Bronchial epithelial cell (primary cell): ENCODE results near the gene OPCML. TPM values are rescaled to one million over a fixed set of nuclear protein-coding genes. Genes with fewer than 3 reads are reported as not detected.
"Not testable (repeated sequence)": the region's sequence is repeated elsewhere in the genome, so short reads cannot be mapped to it uniquely, and the experiment has no call there.

Experiments
- DNase-seq: peaks from one replicate; pipeline ENCODE4 v3.0.0-alpha.2; 2010; ENCODE audit warnings: low read depth
- FAIRE-seq: peaks from 2 replicates; lab custom pipeline; 2011; peaks lifted over from hg19 to GRCh38; lab: Jason Lieb, UNC
- H3K27me3 ChIP-seq: 2 replicates; pipeline ENCODE4 v1.5.1; 2011; ENCODE audit warnings: low read length; ENCODE audit not compliant: control insufficient read depth, insufficient read depth
- H3K36me3 ChIP-seq: 2 replicates; pipeline ENCODE4 v1.5.1; 2011; ENCODE audit warnings: low read length; ENCODE audit not compliant: control insufficient read depth, insufficient read depth
- H3K4me3 ChIP-seq: 2 replicates; pipeline ENCODE4 v1.5.1; 2011; ENCODE audit warnings: mild to moderate bottlenecking, low read depth, low read length, control low read depth
- total RNA-seq: library from RNA; depleted of rRNA; stranded (reverse); fragments of >200 nt; gene quantifications from 2 replicates; pipeline ENCODE4 v1.2.1, GENCODE V29; 2014
- TF ChIP-seq, protein P1 (sequence below): IDR thresholded peaks from 2 replicates; pipeline ENCODE4 v1.5.1; 2011; ENCODE audit warnings: mild to moderate bottlenecking, moderate library complexity, low read length, control low read depth, inconsistent platforms; ENCODE audit not compliant: insufficient read depth, severe bottlenecking

OPCML gene
- total RNA-seq, 1 donor from 2014 or later, result not detected

DNA sequence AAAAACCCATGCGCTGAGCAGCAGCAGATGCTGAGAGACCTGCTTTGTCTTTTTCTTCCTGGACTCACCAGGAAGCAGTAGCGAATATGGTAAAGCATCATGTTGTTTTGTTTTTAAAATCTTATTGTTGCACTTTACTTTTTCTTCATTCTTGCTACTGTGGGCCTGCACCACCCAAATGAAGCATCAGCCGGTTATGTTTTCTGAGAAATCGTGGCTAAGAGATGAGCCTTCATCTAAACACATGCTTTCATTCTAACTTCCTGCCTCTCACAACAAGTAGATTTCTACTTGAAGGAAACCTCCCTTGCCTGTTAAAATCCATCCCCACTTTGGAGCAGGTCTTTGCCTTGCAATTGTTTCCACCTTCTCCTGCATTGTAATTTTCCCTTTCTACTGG lies 1136.0 kb downstream of the OPCML start:
- FAIRE-seq (no peak), DNase-seq (no peak)
- no peak overlapping the region for H3K4me3 ChIP-seq
- TF ChIP-seq, protein P1, sequence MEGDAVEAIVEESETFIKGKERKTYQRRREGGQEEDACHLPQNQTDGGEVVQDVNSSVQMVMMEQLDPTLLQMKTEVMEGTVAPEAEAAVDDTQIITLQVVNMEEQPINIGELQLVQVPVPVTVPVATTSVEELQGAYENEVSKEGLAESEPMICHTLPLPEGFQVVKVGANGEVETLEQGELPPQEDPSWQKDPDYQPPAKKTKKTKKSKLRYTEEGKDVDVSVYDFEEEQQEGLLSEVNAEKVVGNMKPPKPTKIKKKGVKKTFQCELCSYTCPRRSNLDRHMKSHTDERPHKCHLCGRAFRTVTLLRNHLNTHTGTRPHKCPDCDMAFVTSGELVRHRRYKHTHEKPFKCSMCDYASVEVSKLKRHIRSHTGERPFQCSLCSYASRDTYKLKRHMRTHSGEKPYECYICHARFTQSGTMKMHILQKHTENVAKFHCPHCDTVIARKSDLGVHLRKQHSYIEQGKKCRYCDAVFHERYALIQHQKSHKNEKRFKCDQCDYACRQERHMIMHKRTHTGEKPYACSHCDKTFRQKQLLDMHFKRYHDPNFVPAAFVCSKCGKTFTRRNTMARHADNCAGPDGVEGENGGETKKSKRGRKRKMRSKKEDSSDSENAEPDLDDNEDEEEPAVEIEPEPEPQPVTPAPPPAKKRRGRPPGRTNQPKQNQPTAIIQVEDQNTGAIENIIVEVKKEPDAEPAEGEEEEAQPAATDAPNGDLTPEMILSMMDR, result no peak
- no peaks in the 10 kb centered on the region for H3K36me3 ChIP-seq
- H3K27me3 ChIP-seq, result no peaks in the 10 kb centered on the region

DNA sequence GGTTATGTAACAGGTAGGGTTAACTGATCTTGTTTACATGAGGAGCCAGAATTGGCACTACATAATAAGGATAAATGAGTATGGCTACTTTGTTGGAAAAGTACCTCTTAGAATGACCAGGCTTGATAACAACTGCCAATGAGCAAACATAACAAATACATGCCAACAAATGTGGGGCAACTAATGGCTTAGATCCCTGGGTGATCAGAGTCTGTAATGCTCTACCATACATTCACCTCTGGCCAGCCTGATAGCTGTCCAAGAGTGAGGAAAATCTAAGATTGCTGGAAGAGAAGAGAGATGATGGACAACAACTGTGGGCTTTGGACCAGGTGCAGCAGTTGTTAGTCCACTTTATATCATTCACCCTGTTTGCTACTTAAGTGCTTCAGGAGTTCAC lies 1136.9 kb downstream of the OPCML start:
- DNase-seq, result no peak
- Histone ChIP-seq H3K4me3 (no peak overlapping the region), H3K36me3 (no peaks in the 10 kb centered on the region), H3K27me3 (no peaks in the 10 kb centered on the region)
- no peak for FAIRE-seq
- TF ChIP-seq, protein P1, result no peak

DNA sequence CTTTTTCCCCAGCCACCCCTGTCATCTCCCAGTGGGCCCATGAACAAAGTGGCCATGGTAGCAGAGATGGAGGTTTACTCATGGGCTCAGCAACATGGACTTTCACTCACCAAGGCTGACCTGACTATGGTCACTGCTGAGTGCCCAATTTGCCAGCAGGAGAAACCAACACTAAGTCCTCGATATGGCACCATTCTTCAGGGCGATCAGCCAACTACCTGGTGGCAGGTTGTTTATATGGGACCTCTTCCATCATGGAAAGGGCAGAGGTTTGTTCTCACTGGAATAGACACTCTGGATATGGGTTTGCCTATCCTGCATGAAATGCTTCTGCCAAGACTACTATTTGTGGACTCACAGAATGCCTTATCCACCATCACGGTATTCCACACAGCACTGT lies 1152.8 kb downstream of the OPCML start:
- DNase-seq (no peak), FAIRE-seq (peak; percentile 87)

DNA sequence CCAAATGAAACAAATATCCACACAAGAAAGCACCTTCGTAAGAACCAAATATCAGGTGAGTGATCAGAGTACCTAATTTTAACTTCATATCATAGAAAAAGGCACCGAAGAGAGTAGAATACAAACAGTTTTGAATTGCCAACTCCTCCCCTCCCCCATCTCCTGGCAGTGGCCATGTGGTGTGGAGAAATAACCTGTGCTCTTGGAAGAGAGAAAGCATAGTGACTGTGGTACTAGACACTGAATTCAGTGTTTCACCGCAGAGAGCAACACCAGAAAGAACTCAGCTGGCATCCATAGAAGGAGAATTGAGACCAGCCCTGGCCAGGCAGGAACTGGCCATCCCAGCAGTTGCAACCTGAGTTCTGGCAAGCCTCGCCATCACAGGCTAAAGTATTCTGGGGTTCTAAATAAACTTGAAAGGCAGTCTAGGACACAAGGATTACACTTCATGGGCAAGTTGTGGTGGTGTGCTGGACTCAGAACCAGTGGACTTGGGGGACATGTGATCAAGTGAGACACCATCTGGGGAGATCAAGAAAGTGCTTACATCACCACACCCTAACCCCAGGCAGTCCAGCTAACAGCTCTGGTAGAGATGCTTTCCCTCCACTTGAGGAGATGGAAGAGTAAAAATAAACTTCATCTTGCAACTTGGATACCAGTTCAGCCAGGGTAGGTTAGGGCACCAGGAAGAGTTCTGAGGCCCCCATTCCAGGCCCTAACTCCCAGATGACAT lies 1158.7 kb downstream of the OPCML start:
- TF ChIP-seq, protein P1, result no peak
- Histone ChIP-seq H3K36me3 (no peaks in the 10 kb centered on the region), H3K27me3 (no peaks in the 10 kb centered on the region), H3K4me3 (no peak overlapping the region)
- DNase-seq, result no peak
- no peak for FAIRE-seq

More for the DNA sequence above, 1152.8 kb downstream of the OPCML start:
- Histone ChIP-seq H3K4me3 (no peak overlapping the region), H3K27me3 (no peaks in the 10 kb centered on the region), H3K36me3 (no peaks in the 10 kb centered on the region)
- TF ChIP-seq, protein P1, result no peak

DNA sequence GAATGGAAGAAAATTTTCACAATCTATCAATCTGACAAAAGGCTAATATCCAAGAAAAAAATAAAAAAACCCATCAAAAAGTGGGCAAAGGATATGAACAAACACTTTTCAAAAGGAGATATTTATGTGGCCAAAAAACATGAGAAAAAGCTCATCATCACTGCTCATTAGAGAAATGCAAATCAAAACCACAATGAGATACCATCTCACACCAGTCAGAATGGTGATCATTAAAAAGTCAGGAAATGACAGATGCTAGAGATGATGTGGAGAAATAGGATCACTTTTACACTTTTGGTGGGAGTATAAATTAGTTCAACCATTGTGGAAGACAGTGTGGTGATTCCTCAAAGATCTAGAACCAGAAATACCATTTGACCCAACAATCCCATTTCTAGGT lies 1162.2 kb downstream of the OPCML start:
- not testable (repeated sequence) for H3K4me3 ChIP-seq, FAIRE-seq, DNase-seq, H3K36me3 ChIP-seq, H3K27me3 ChIP-seq

DNA sequence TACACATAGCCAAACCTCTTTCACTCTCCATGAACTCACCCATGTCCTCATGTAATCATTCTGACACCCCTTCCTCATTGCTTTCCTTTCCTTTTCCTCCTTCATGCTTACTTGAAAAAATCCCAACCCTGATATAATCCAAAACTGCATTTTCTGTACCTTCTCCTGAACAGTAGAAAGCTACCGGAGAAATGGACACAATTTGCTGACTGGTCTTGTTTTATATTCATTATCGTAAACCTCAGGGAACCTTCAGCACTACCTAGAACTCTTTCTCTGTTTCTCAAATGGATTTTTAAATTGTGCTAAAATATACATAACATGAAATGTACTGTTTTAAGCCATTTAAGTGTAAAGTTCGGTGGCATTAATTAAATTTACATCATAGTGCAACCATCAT lies 1165.0 kb downstream of the OPCML start:
- no peak overlapping the region for H3K4me3 ChIP-seq
- H3K36me3 ChIP-seq, result no peaks in the 10 kb centered on the region
- DNase-seq (no peak), FAIRE-seq (no peak)
- TF ChIP-seq, protein P1, result no peak
- no peaks in the 10 kb centered on the region for H3K27me3 ChIP-seq
